ENCODE results near the gene ERICH3.

DNA sequence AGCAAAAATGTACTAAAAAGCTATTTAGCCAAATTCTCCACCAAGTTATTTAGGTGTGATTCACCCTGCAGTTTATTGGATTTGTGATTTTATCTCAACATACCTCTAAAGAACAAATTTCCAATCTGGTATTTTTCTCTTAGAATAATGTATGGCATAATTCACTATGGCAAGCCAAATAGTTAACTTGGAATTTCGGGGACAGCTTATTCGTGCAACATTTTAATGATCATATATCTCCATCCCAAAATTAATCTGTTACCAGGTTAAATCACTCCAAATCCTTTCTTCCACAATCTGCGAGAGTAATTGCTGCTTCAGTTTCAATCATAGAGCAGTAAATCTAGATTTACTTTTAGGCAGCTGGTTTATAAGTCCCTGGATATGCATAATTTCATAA lies 53.4 kb downstream of the ERICH3 start:
- TF ChIP-seq, protein P1, sequence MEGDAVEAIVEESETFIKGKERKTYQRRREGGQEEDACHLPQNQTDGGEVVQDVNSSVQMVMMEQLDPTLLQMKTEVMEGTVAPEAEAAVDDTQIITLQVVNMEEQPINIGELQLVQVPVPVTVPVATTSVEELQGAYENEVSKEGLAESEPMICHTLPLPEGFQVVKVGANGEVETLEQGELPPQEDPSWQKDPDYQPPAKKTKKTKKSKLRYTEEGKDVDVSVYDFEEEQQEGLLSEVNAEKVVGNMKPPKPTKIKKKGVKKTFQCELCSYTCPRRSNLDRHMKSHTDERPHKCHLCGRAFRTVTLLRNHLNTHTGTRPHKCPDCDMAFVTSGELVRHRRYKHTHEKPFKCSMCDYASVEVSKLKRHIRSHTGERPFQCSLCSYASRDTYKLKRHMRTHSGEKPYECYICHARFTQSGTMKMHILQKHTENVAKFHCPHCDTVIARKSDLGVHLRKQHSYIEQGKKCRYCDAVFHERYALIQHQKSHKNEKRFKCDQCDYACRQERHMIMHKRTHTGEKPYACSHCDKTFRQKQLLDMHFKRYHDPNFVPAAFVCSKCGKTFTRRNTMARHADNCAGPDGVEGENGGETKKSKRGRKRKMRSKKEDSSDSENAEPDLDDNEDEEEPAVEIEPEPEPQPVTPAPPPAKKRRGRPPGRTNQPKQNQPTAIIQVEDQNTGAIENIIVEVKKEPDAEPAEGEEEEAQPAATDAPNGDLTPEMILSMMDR (optimal IDR thresholded peaks at IDR 0.05 in 1 of 3, IDR thresholded peaks at IDR 0.05 in 1 of 3, conservative IDR thresholded peaks at IDR 0.05 in 1 of 3; ENCODE audit: extremely low read depth in 1 of 3, insufficient read depth in 2 of 3, low read length in 3 of 3) = no peak
- TF ChIP-seq EZH2 (IDR thresholded peaks at IDR 0.05; ENCODE audit: low read length) = no peak

Measured in keratinocyte (primary cell).